T-cell (primary cell): ENCODE measurements around the gene MRPS9. TPM values are rescaled to one million over a fixed set of nuclear protein-coding genes. Genes with fewer than 3 reads are reported as not detected.

Source experiments
- ATAC-seq, 4 experiments: fragments of 200-7000 bp in 3 of 4; fragments of 150-1000 bp in 1 of 4; cut with Tn5 transposase; replicated peaks in 1 of 4; 1 replicate in 3 of 4; 2 replicates in 1 of 4; pipeline ENCODE4 v1.10.0; 2021; ENCODE audit warnings: moderate library complexity in 3 of 4, mild to moderate bottlenecking in 2 of 4, moderate number of reproducible peaks in 1 of 4
- CTCF ChIA-PET, 2 donors: fragments of 300-600 bp; sonication (Branson Sonifier 250); formaldehyde crosslinking; loops; one replicate each; lab custom pipeline; 2022; ENCODE audit warnings: antibody characterized with exemption in 2 of 2; lab: Charles Lee
- POLR2A ChIA-PET, 2 donors: fragments of 300-600 bp; sonication (Branson Sonifier 250); formaldehyde crosslinking; loops; one replicate each; lab custom pipeline; 2022; ENCODE audit warnings: antibody characterized with exemption in 2 of 2; lab: Charles Lee
- DNase-seq, 35 experiments: peaks; one replicate each; pipeline versions ENCODE4 v3.0.0 to v3.0.0-alpha.2; 2013 to 2023
- H3K27ac ChIP-seq: one replicate; pipeline ENCODE4 v1.5.1; 2013; ENCODE audit warnings: low read length
- H3K27me3 ChIP-seq, 2 experiments: replicated peaks in 1 of 2; 1 replicate in 1 of 2; 2 replicates in 1 of 2; pipeline versions ENCODE4 v1.6.1 to v1.7.0; 2013; ENCODE audit warnings: low read length in 1 of 2, mixed read lengths in 1 of 2; ENCODE audit not compliant: control insufficient read depth in 2 of 2, insufficient read depth in 2 of 2; ENCODE audit errors: extremely low read depth in 1 of 2
- H3K36me3 ChIP-seq, 2 donors: 1 replicate in 1 of 2; 2 replicates in 1 of 2; pipeline versions ENCODE4 v1.6.1 to v1.7.0; 2013; ENCODE audit warnings: low read length in 1 of 2; ENCODE audit not compliant: control insufficient read depth in 2 of 2, insufficient read depth in 1 of 2; ENCODE audit errors: extremely low read depth in 1 of 2
- H3K4me1 ChIP-seq, 2 experiments: 1 replicate in 1 of 2; 2 replicates in 1 of 2; pipeline versions ENCODE4 v1.6.1 to v1.7.0; 2013; ENCODE audit warnings: low read length in 2 of 2, mixed read lengths in 1 of 2; ENCODE audit not compliant: insufficient read depth in 2 of 2, control insufficient read depth in 1 of 2; ENCODE audit errors: extremely low read depth in 1 of 2
- H3K4me3 ChIP-seq, 2 donors: 1 replicate in 1 of 2; 2 replicates in 1 of 2; pipeline versions ENCODE4 v1.5.1 to v1.7.0; 2013; ENCODE audit warnings: mild to moderate bottlenecking in 2 of 2, low read length in 1 of 2, moderate library complexity in 1 of 2; ENCODE audit not compliant: control insufficient read depth in 1 of 2; ENCODE audit errors: extremely low read depth in 1 of 2
- H3K9me3 ChIP-seq: 2 replicates; pipeline ENCODE4 v1.7.0; 2013
- H3K27ac Mint-ChIP-seq, 2 donors: one replicate each; pipeline ENCODE4 v1.8.0; 2020 to 2021; ENCODE audit warnings: mild to moderate bottlenecking in 2 of 2, mixed read lengths in 2 of 2
- H3K27me3 Mint-ChIP-seq, 2 donors: one replicate each; pipeline ENCODE4 v1.8.0; 2021 to 2022; ENCODE audit warnings: mixed read lengths in 2 of 2
- H3K36me3 Mint-ChIP-seq: one replicate; pipeline ENCODE4 v1.8.0; 2021; ENCODE audit warnings: mixed read lengths
- H3K4me1 Mint-ChIP-seq, 3 donors: one replicate each; pipeline ENCODE4 v1.8.0; 2020 to 2022; ENCODE audit warnings: mixed read lengths in 3 of 3, mild to moderate bottlenecking in 1 of 3
- H3K4me3 Mint-ChIP-seq, 3 donors: one replicate each; pipeline ENCODE4 v1.8.0; 2020 to 2022; ENCODE audit warnings: mild to moderate bottlenecking in 3 of 3, mixed read lengths in 3 of 3, moderate library complexity in 3 of 3
- H3K9me3 Mint-ChIP-seq, 3 donors: one replicate each; pipeline ENCODE4 v1.8.0; 2020 to 2022; ENCODE audit warnings: mixed read lengths in 3 of 3
- WGBS: methylation state at CpG from one replicate; pipeline ENCODE4 v1.1.5; 2013; ENCODE audit warnings: missing lambda C conversion rate; ENCODE audit not compliant: insufficient coverage; 5-methylcytosine and 5-hydroxymethylcytosine counted together
- total RNA-seq, 35 experiments: library from RNA in 6 of 35; stranded (reverse) in 6 of 35; fragments of 120-200 nt in 1 of 35; gene quantifications; one replicate each; pipeline versions ENCODE4 v1.2.1 to v1.2.4 and lab custom pipeline; 2013 to 2026

The MRPS9 gene
- total RNA-seq (10 to 100 TPM; 14.0 to 24.9 (median 19.5) TPM), total RNA-seq (lab: John Stamatoyannopoulos, UW) (17.0 to 79.5 (median 27.2) reads per million in 29 experiments)
- total RNA-seq (2013): 23.9 TPM

- under 1% methylated on average over 55 of the region's 55 CpGs for WGBS
Observed at GRCh38 chr2:105037572-105038382, at the start of gene MRPS9. TSS of gene MRPS9 (plus strand) at chr2:105038069. CDS start at chr2:105038093, 24 bp downstream.

GRCh38 chr2:105005181-105005951 is 32.5 kb upstream of the MRPS9 start:
- POLR2A ChIA-PET: no interaction called here
- Histone ChIP-seq H3K9me3 (no peaks in the 10 kb centered on the region), H3K27me3 (peaks cover 0 to 4% of the 10 kb centered on the region in 2 experiments), H3K27ac (no peak overlapping the region), H3K4me3 (no peak overlapping the region), H3K4me1 (no peaks in the 10 kb centered on the region), H3K36me3 (no peaks in the 10 kb centered on the region)
- H3K4me1 Mint-ChIP-seq: no peaks in the 10 kb centered on the region
- no peak for DNase-seq
- ATAC-seq: no peak
- peaks cover 10 to 16% of the 10 kb centered on the region in 2 donors for H3K27me3 Mint-ChIP-seq
- H3K4me3 Mint-ChIP-seq: no peak overlapping the region
- no peaks in the 10 kb centered on the region for H3K36me3 Mint-ChIP-seq
- H3K9me3 Mint-ChIP-seq: peaks cover 13 to 26% (median 15%) of the 10 kb centered on the region in 3 donors
- CTCF ChIA-PET: no interaction called here
- no peak overlapping the region for H3K27ac Mint-ChIP-seq
- WGBS: 100% methylated on average over 1 of the region's 2 CpGs

More at GRCh38 chr2:105037572-105038382, at the start of gene MRPS9:
- peaks cover 47 to 53% (median 52%) of the 10 kb centered on the region in 3 donors for H3K4me1 Mint-ChIP-seq
- ChIA-PET POLR2A (interaction anchor here in 1 of 2 donors (0.5 to 0.8 kb wide), 4 partner anchors 15 to 706 kb away, joined by 3 to 7 read pairs (median 4); no protein-coding TSS in a partner anchor), CTCF (interaction anchor here in 1 of 2 donors (0.6 to 1.0 kb wide), 3 partner anchors 34 to 1121 kb away, joined by 3 to 6 read pairs (median 3); no protein-coding TSS in a partner anchor)
- no peaks in the 10 kb centered on the region for H3K36me3 ChIP-seq
- no peaks in the 10 kb centered on the region for H3K27me3 Mint-ChIP-seq
- no peaks in the 10 kb centered on the region for H3K9me3 ChIP-seq
- peaks cover 9 to 13% of the 10 kb centered on the region in 2 experiments for H3K4me1 ChIP-seq
- peak; percentile 91 to 99 (median 97) for DNase-seq
- peak within 1 kb of the TSS; percentile 74 for H3K27ac ChIP-seq
- peak within 1 kb of the TSS; percentile 86 to 99 for H3K4me3 ChIP-seq
- peak within 1 kb of the TSS; percentile 95 to 96 for H3K27ac Mint-ChIP-seq
- H3K9me3 Mint-ChIP-seq: no peaks in the 10 kb centered on the region
- ATAC-seq: peak; percentile 96 to 98 (median 98)
- no peaks in the 10 kb centered on the region for H3K36me3 Mint-ChIP-seq
- H3K27me3 ChIP-seq: no peaks in the 10 kb centered on the region
- H3K4me3 Mint-ChIP-seq: peak within 1 kb of the TSS; percentile 96 to 100 (median 97)

- no peaks in the 10 kb centered on the region for H3K9me3 ChIP-seq
- WGBS: no CpG with 5 or more reads among the region's 1 CpG
- H3K4me1 Mint-ChIP-seq: no peaks in the 10 kb centered on the region
- no peaks in the 10 kb centered on the region for H3K27me3 ChIP-seq
- peaks cover 13 to 26% (median 20%) of the 10 kb centered on the region in 3 donors for H3K9me3 Mint-ChIP-seq
- no peak overlapping the region for H3K27ac ChIP-seq
- DNase-seq: no peak
- no peak for ATAC-seq
- H3K4me3 ChIP-seq: no peak overlapping the region
- ChIA-PET POLR2A (no interaction called here), CTCF (no interaction called here)
- H3K4me1 ChIP-seq: no peaks in the 10 kb centered on the region
- no peaks in the 10 kb centered on the region for H3K36me3 ChIP-seq
- H3K36me3 Mint-ChIP-seq: no peaks in the 10 kb centered on the region
- no peak overlapping the region for H3K27ac Mint-ChIP-seq
- no peak overlapping the region for H3K4me3 Mint-ChIP-seq
- peaks cover 9% of the 10 kb centered on the region in 2 donors for H3K27me3 Mint-ChIP-seq
Observed at GRCh38 chr2:105007367-105007766, 30.5 kb upstream of the MRPS9 start.

- no peaks in the 10 kb centered on the region for H3K9me3 ChIP-seq
- H3K4me1 ChIP-seq: peaks cover 4 to 7% of the 10 kb centered on the region in 2 experiments
- peaks cover 3 to 5% of the 10 kb centered on the region in 2 donors for H3K27me3 Mint-ChIP-seq
- ATAC-seq: no peak
- no peak overlapping the region for H3K27ac ChIP-seq
- H3K27ac Mint-ChIP-seq: no peak overlapping the region
- H3K36me3 ChIP-seq: no peaks in the 10 kb centered on the region
- H3K9me3 Mint-ChIP-seq: no peaks in the 10 kb centered on the region
- no peaks in the 10 kb centered on the region for H3K36me3 Mint-ChIP-seq
- ChIA-PET CTCF (no interaction called here), POLR2A (no interaction called here)
- no peak for DNase-seq
- H3K4me3 ChIP-seq: no peak overlapping the region
- H3K4me3 Mint-ChIP-seq: no peak overlapping the region
- peaks cover 6 to 13% (median 12%) of the 10 kb centered on the region in 3 donors for H3K4me1 Mint-ChIP-seq
- WGBS: no CpG with 5 or more reads among the region's 1 CpG
- no peaks in the 10 kb centered on the region for H3K27me3 ChIP-seq
Observed at GRCh38 chr2:105032476-105032875, 5.4 kb upstream of the MRPS9 start.

GRCh38 chr2:105034170-105034569 is 3.7 kb upstream of the MRPS9 start:
- H3K27me3 ChIP-seq: no peaks in the 10 kb centered on the region
- Mint-ChIP-seq H3K36me3 (no peaks in the 10 kb centered on the region), H3K27ac (no peak overlapping the region), H3K4me3 (no peak overlapping the region), H3K4me1 (peaks cover 18 to 28% (median 25%) of the 10 kb centered on the region in 3 donors), H3K27me3 (peaks cover 0 to 5% of the 10 kb centered on the region in 2 donors), H3K9me3 (no peaks in the 10 kb centered on the region)
- POLR2A ChIA-PET: interaction anchor here in 1 of 2 donors (1.0 kb wide), 1 partner anchor 10 kb away, joined by 4 read pairs; no protein-coding TSS in a partner anchor
- ATAC-seq (no peak), DNase-seq (no peak)
- H3K27ac ChIP-seq: no peak overlapping the region
- CTCF ChIA-PET: no interaction called here
- H3K9me3 ChIP-seq: no peaks in the 10 kb centered on the region
- no CpG with 5 or more reads among the region's 1 CpG for WGBS
- H3K4me3 ChIP-seq: no peak overlapping the region
- peaks cover 9 to 13% of the 10 kb centered on the region in 2 experiments for H3K4me1 ChIP-seq
- no peaks in the 10 kb centered on the region for H3K36me3 ChIP-seq
